Stomach smooth muscle (tissue), 2 donors: Measurements from ENCODE around the gene TNFRSF19.

Experiments
- H3K27ac ChIP-seq: one replicate; pipeline ENCODE4 v1.7.0; 2013; ENCODE audit warnings: mild to moderate bottlenecking, low read length, inconsistent platforms
- H3K27me3 ChIP-seq, 2 donors: one replicate each; pipeline ENCODE4 v1.7.0; 2013; ENCODE audit warnings: low read length in 2 of 2; ENCODE audit not compliant: insufficient read depth in 2 of 2, control insufficient read depth in 1 of 2
- H3K36me3 ChIP-seq, 2 donors: one replicate each; pipeline ENCODE4 v1.7.0; 2013; ENCODE audit warnings: low read length in 2 of 2; ENCODE audit not compliant: control insufficient read depth in 2 of 2, insufficient read depth in 2 of 2
- H3K4me1 ChIP-seq: one replicate; pipeline ENCODE4 v1.7.0; 2013; ENCODE audit warnings: low read length; ENCODE audit not compliant: control insufficient read depth, insufficient read depth
- H3K4me3 ChIP-seq, 2 donors: one replicate each; pipeline ENCODE4 v1.7.0; 2013; ENCODE audit warnings: low read length in 2 of 2
- H3K9ac ChIP-seq, 2 donors: one replicate each; pipeline ENCODE4 v1.7.0; 2013; ENCODE audit warnings: low read length in 2 of 2, mild to moderate bottlenecking in 1 of 2
- H3K9me3 ChIP-seq, 2 donors: one replicate each; pipeline ENCODE4 v1.7.0; 2013; ENCODE audit warnings: low read length in 2 of 2; ENCODE audit not compliant: control insufficient read depth in 2 of 2
- donor health status: healthy.
- donor health status: Pancreatic carcinoma.

TNFRSF19 gene

GRCh38 chr13:23617551-23618024, 47.4 kb downstream of the TNFRSF19 start:
- no peaks in the 10 kb centered on the region for H3K4me1 ChIP-seq
- H3K4me3 ChIP-seq = no peak overlapping the region
- no peaks in the 10 kb centered on the region for H3K36me3 ChIP-seq
- H3K27ac ChIP-seq = no peak overlapping the region
- H3K27me3 ChIP-seq = no peaks in the 10 kb centered on the region
- H3K9me3 ChIP-seq = no peaks in the 10 kb centered on the region
- no peak overlapping the region for H3K9ac ChIP-seq

- H3K4me3 ChIP-seq = no peak overlapping the region
- H3K36me3 ChIP-seq = no peaks in the 10 kb centered on the region
- no peaks in the 10 kb centered on the region for H3K27me3 ChIP-seq
- no peak overlapping the region for H3K27ac ChIP-seq
- H3K9ac ChIP-seq = no peak overlapping the region
- H3K4me1 ChIP-seq = no peaks in the 10 kb centered on the region
- H3K9me3 ChIP-seq = no peaks in the 10 kb centered on the region
Measured at GRCh38 chr13:23618341-23618740, 48.1 kb downstream of the TNFRSF19 start.

DNA sequence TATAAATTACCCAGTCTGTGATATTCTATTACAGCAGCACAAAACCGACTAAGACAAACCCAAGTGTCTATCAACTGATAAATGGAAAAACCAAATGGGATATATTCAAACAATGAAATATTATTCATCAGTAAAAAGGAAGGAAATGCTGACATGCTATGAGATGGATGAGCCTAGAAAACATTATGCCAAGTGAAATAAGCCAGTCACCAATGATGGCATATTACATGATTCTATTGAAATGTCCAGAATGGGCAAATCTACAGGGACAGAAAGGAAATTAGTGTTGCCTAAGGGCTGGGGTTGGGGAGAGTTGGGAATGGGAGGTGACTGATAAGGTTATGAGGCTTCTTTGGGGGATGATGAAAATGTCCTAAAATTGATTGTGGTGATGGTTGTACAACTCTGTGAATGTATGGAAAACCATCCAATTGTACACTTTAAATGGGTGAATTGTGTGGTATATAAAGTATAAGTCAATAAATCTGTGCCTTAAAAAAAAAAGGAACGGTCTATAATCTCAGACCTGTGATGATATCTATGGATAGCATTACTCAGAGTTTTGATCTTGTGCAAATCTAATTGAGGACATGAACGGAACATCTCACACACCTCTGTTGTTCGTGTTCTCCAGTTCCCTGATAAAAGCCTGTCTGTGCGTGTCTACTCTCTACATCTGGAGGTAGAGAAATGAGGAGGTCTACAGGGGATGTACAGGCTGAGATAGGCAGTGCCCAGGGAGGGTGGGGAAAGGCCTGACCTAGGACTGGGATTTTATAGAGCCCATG, 49.0 kb downstream of the TNFRSF19 start:
- Histone ChIP-seq H3K36me3 (no peaks in the 10 kb centered on the region), H3K4me3 (no peak overlapping the region), H3K27ac (no peak overlapping the region)

GRCh38 chr13:23620211-23620610, 50.0 kb downstream of the TNFRSF19 start:
- H3K9me3 ChIP-seq = no peaks in the 10 kb centered on the region
- H3K9ac ChIP-seq = no peak overlapping the region
- H3K27me3 ChIP-seq = no peaks in the 10 kb centered on the region
- no peak overlapping the region for H3K4me3 ChIP-seq
- no peaks in the 10 kb centered on the region for H3K4me1 ChIP-seq
- no peaks in the 10 kb centered on the region for H3K36me3 ChIP-seq
- no peak overlapping the region for H3K27ac ChIP-seq

More for the DNA sequence above, 49.0 kb downstream of the TNFRSF19 start:
- Histone ChIP-seq H3K4me1 (no peaks in the 10 kb centered on the region), H3K27me3 (no peaks in the 10 kb centered on the region), H3K9ac (no peak overlapping the region), H3K9me3 (no peaks in the 10 kb centered on the region)

GRCh38 chr13:23620613-23621315, 50.6 kb downstream of the TNFRSF19 start:
- Histone ChIP-seq H3K4me3 (no peak overlapping the region), H3K9me3 (no peaks in the 10 kb centered on the region), H3K36me3 (no peaks in the 10 kb centered on the region), H3K27ac (no peak overlapping the region), H3K4me1 (no peaks in the 10 kb centered on the region), H3K9ac (no peak overlapping the region), H3K27me3 (no peaks in the 10 kb centered on the region)

DNA sequence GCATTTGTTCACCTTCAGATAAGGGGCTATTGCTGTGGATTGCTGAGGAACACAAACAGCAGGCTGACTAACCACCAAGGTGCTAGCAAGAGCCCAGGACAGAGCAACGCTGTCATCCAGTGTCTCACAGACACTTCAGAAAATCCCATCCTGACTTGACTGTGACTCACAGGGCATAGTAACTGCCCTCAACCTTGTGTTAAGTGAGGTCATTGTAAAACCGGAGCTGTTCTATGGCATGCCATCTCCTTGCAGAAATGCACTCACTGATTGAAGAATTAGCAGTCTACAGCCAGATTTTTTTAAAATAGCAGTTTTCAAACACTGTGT, 51.1 kb downstream of the TNFRSF19 start:
- Histone ChIP-seq H3K9me3 (no peaks in the 10 kb centered on the region), H3K27me3 (no peaks in the 10 kb centered on the region), H3K27ac (no peak overlapping the region), H3K9ac (no peak overlapping the region), H3K4me1 (no peaks in the 10 kb centered on the region), H3K36me3 (no peaks in the 10 kb centered on the region), H3K4me3 (no peak overlapping the region)

GRCh38 chr13:23622985-23623384, 52.8 kb downstream of the TNFRSF19 start:
- no peak overlapping the region for H3K27ac ChIP-seq
- no peak overlapping the region for H3K9ac ChIP-seq
- H3K4me3 ChIP-seq = no peak overlapping the region
- no peaks in the 10 kb centered on the region for H3K36me3 ChIP-seq
- no peaks in the 10 kb centered on the region for H3K27me3 ChIP-seq
- H3K9me3 ChIP-seq = no peaks in the 10 kb centered on the region
- H3K4me1 ChIP-seq = no peaks in the 10 kb centered on the region

GRCh38 chr13:23623394-23623793, 53.2 kb downstream of the TNFRSF19 start:
- H3K9me3 ChIP-seq = no peaks in the 10 kb centered on the region

DNA sequence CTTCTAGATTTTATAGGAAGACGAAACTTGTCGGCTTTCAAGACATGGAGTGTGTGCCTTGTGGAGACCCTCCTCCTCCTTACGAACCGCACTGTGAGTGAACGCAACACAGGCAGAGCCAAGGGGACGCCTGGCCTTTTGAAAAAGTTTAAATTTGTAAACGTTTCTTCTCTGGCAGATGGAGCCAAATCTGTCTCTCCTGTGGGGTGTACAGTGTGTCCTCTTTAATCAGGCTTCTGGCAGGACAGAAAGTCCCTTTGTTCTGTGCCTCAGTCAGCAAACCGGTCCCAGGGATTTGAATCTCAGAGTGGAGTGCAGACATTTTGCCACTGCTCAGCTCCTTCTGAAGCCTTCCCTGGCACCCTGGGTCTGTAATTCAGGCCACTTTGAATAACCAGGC, 56.5 kb downstream of the TNFRSF19 start:
- H3K27ac ChIP-seq = no peak overlapping the region
- no peak overlapping the region for H3K4me3 ChIP-seq
- no peaks in the 10 kb centered on the region for H3K36me3 ChIP-seq
- H3K4me1 ChIP-seq = peaks cover 2% of the 10 kb centered on the region
- H3K9ac ChIP-seq = no peak overlapping the region
- H3K27me3 ChIP-seq = peaks cover 0 to 4% of the 10 kb centered on the region in 2 donors
- H3K9me3 ChIP-seq = no peaks in the 10 kb centered on the region

More at GRCh38 chr13:23623394-23623793, 53.2 kb downstream of the TNFRSF19 start:
- no peak overlapping the region for H3K27ac ChIP-seq
- no peak overlapping the region for H3K4me3 ChIP-seq
- H3K36me3 ChIP-seq = no peaks in the 10 kb centered on the region
- no peaks in the 10 kb centered on the region for H3K27me3 ChIP-seq
- H3K9ac ChIP-seq = no peak overlapping the region
- H3K4me1 ChIP-seq = no peaks in the 10 kb centered on the region

- Histone ChIP-seq H3K9me3 (no peaks in the 10 kb centered on the region), H3K9ac (no peak overlapping the region), H3K27ac (no peak overlapping the region), H3K36me3 (no peaks in the 10 kb centered on the region), H3K4me1 (peaks cover 2% of the 10 kb centered on the region), H3K4me3 (no peak overlapping the region), H3K27me3 (peaks cover 0 to 4% of the 10 kb centered on the region in 2 donors)
Measured at GRCh38 chr13:23627410-23627809, 57.2 kb downstream of the TNFRSF19 start.

DNA sequence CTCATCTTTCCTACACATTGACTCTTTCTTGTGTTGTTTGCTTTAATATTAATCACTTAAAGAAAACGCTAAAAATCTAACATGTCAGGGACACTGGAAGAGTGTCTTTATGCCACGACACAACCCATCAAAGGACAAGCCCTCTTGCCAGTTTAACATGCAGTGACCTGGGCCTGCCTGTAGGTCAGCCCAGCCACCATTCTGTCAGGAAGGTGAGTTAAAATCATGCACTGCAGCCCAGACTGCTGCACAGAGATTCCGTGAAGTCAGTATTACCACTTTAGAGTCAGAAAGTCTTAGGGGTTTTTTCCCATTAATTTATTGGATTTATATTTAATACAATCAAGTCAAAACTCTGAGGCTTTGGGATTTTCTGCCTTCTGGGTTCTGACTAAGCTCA, 58.0 kb downstream of the TNFRSF19 start:
- Histone ChIP-seq H3K4me1 (peaks cover 2% of the 10 kb centered on the region), H3K27ac (no peak overlapping the region), H3K4me3 (no peak overlapping the region), H3K9me3 (no peaks in the 10 kb centered on the region), H3K27me3 (peaks cover 0 to 4% of the 10 kb centered on the region in 2 donors), H3K36me3 (no peaks in the 10 kb centered on the region), H3K9ac (no peak overlapping the region)
